K562 (cell line): ENCODE measurements around the gene NINJ2. TPM values are rescaled to one million over a fixed set of nuclear protein-coding genes. Genes with fewer than 3 reads are reported as not detected.
A peak's percentile ranks its signal among the peaks of the same experiment; 100 is the strongest.

Experiments used
- ATAC-seq: fragments of 200-7000 bp; cut with Tn5 transposase; 3 replicates; pipeline ENCODE4 v1.9.1; 2020; ENCODE audit warnings: moderate library complexity
- BruUV-seq: library from RNA; stranded (reverse); fragments of 400-500 nt; replicated peaks from 2 replicates; lab custom pipeline; 2021; lab: Mats Ljungman, UMichigan
- CTCF ChIA-PET: fragments of 300-600 bp; formaldehyde crosslinking; extraction: SDS; loops from one replicate; lab custom pipeline; 2021; ENCODE audit warnings: low intra/inter-chr PET ratio; lab: Yijun Ruan, JAX
- POLR2A ChIA-PET: fragments of 300-600, 350-650 bp; sonication (Branson Sonifier 250); formaldehyde crosslinking; extraction: SDS; loops from one replicate; lab custom pipeline; 2021; ENCODE audit warnings: antibody characterized with exemption, inconsistent platforms; lab: Yijun Ruan, JAX
- DNase-seq, 4 experiments: peaks; one replicate each; pipeline versions ENCODE4 v3.0.0 to v3.0.0-alpha.2; 2011 to 2018; ENCODE audit warnings: low spot score in 3 of 4, mixed read lengths in 3 of 4; ENCODE audit errors: extremely low read depth in 1 of 4
- FAIRE-seq: peaks from 2 replicates; lab custom pipeline; 2011; peaks lifted over from hg19 to GRCh38; lab: Jason Lieb, UNC
- H2AFZ ChIP-seq: 2 replicates; pipeline ENCODE4 v1.6.0; 2011; ENCODE audit warnings: low read depth, low read length, control low read depth, inconsistent platforms
- H3K27ac ChIP-seq: fragments of 200-600 bp; 3 replicates; pipeline ENCODE4 v1.8.0; 2011; ENCODE audit warnings: low read depth, mild to moderate bottlenecking, control low read depth, inconsistent platforms, low read length, moderate library complexity, mixed read lengths; ENCODE audit errors: extremely low read depth
- H3K27me3 ChIP-seq, 2 experiments: fragments of 300-600 bp in 1 of 2; 2 replicates in 1 of 2; 3 replicates in 1 of 2; pipeline versions ENCODE4 v1.6.0 to v1.8.0; 2011; ENCODE audit warnings: inconsistent platforms in 2 of 2, low read length in 2 of 2, mild to moderate bottlenecking in 1 of 2, mixed read lengths in 1 of 2, moderate library complexity in 1 of 2; ENCODE audit not compliant: control insufficient read depth in 2 of 2, insufficient read depth in 2 of 2
- H3K36me3 ChIP-seq: fragments of 300-600 bp; 3 replicates; pipeline ENCODE4 v1.8.0; 2011; ENCODE audit warnings: mild to moderate bottlenecking, low read length, inconsistent platforms; ENCODE audit not compliant: control insufficient read depth, insufficient read depth
- H3K4me1 ChIP-seq, 2 experiments: fragments of 200-600 bp in 1 of 2; replicated peaks in 1 of 2; 2 replicates in 1 of 2; 3 replicates in 1 of 2; pipeline versions ENCODE4 v1.5.1 to v1.8.0; 2011; ENCODE audit warnings: inconsistent platforms in 2 of 2, low read length in 2 of 2, mild to moderate bottlenecking in 1 of 2, mixed read lengths in 1 of 2, moderate library complexity in 1 of 2; ENCODE audit not compliant: control insufficient read depth in 2 of 2, insufficient read depth in 2 of 2
- H3K4me2 ChIP-seq: 2 replicates; pipeline ENCODE4 v1.6.1; 2011; ENCODE audit warnings: low read length, control low read depth, inconsistent platforms, mixed read lengths; ENCODE audit not compliant: insufficient read depth
- H3K4me3 ChIP-seq: fragments of 200-600 bp; sonication (generic), shearing (Covaris generic); 2 replicates; pipeline ENCODE4 v1.5.1; 2016; ENCODE audit warnings: control low read depth, inconsistent platforms
- H3K79me2 ChIP-seq: fragments of 200-600 bp; 3 replicates; pipeline ENCODE4 v1.8.0; 2011; ENCODE audit warnings: low read length, inconsistent platforms; ENCODE audit not compliant: control insufficient read depth, insufficient read depth
- H3K9ac ChIP-seq, 2 experiments: 2 replicates each; pipeline versions ENCODE4 v1.6.0 to v1.6.1; 2011; ENCODE audit warnings: low read depth in 2 of 2, low read length in 2 of 2, control low read depth in 1 of 2, inconsistent platforms in 1 of 2, mild to moderate bottlenecking in 1 of 2, mixed read lengths in 1 of 2; ENCODE audit not compliant: insufficient read depth in 1 of 2
- H3K9me1 ChIP-seq: one replicate; pipeline ENCODE4 v1.6.0; 2011; ENCODE audit warnings: inconsistent platforms, mild to moderate bottlenecking, low read length, moderate library complexity; ENCODE audit not compliant: control insufficient read depth, insufficient read depth
- H3K9me3 ChIP-seq: replicated peaks from 2 replicates; pipeline ENCODE4 v1.5.1; 2011; ENCODE audit warnings: low read depth, low read length, inconsistent platforms; ENCODE audit not compliant: control insufficient read depth, insufficient read depth
- H4K20me1 ChIP-seq: replicated peaks from 2 replicates; pipeline ENCODE4 v1.6.1; 2011; ENCODE audit warnings: low read length, inconsistent platforms, mixed read lengths; ENCODE audit not compliant: control insufficient read depth, insufficient read depth
- BCOR ChIP-seq: fragments of 450-650 bp; IDR thresholded peaks from 2 replicates; pipeline ENCODE4 v1.6.1; 2016
- EP300 ChIP-seq: IDR thresholded peaks from 2 replicates; pipeline ENCODE4 v1.6.1; 2012; ENCODE audit warnings: low read length, improper control_type of control experiment
- ESRRB ChIP-seq: fragments of 250-450 bp; sonication (Bioruptor Pico); IDR thresholded peaks from 2 replicates; pipeline ENCODE4 v1.5.0; 2020; ENCODE audit warnings: mild to moderate bottlenecking, moderate library complexity, borderline replicate concordance
- ID3 ChIP-seq, 2 experiments: fragments of 250-450 bp in 1 of 2; fragments of 450-650 bp in 1 of 2; sonication (Bioruptor Pico) in 1 of 2; IDR thresholded peaks; 2 replicates each; pipeline versions ENCODE4 v1.6.1 to v1.8.0; 2016 to 2021; ENCODE audit warnings: mild to moderate bottlenecking in 2 of 2, moderate library complexity in 2 of 2, missing compliant biosample characterization in 1 of 2, missing genetic modification characterization in 1 of 2
- ILF3 ChIP-seq: fragments of 450-650 bp; IDR thresholded peaks from 2 replicates; pipeline ENCODE4 v1.6.1; 2018; ENCODE audit warnings: antibody characterized with exemption, mild to moderate bottlenecking, moderate library complexity, borderline replicate concordance
- MXD1 ChIP-seq: fragments of 250-450 bp; sonication (Bioruptor Pico); IDR thresholded peaks from 2 replicates; pipeline ENCODE4 v1.8.0; 2021; ENCODE audit warnings: borderline replicate concordance, mild to moderate bottlenecking, moderate library complexity; ENCODE audit not compliant: poor library complexity, severe bottlenecking
- MYC ChIP-seq, 2 experiments: fragments of 250-450 bp in 1 of 2; sonication (Bioruptor Pico) in 1 of 2; IDR thresholded peaks; 2 replicates each; pipeline versions ENCODE4 v1.5.1 to v1.6.1; 2012 to 2021; ENCODE audit warnings: low read depth in 2 of 2, borderline replicate concordance in 1 of 2, improper control_type of control experiment in 1 of 2, low read length in 1 of 2, mild to moderate bottlenecking in 1 of 2, moderate library complexity in 1 of 2
- PPARD ChIP-seq: fragments of 250-450 bp; sonication (Bioruptor Pico); IDR thresholded peaks from 2 replicates; pipeline ENCODE4 v1.8.0; 2022; ENCODE audit warnings: inconsistent platforms, mild to moderate bottlenecking, moderate library complexity
- SP1 ChIP-seq: sonication (generic); formaldehyde crosslinking; IDR thresholded peaks from 2 replicates; pipeline ENCODE4 v1.8.1; 2022; ENCODE audit warnings: mild to moderate bottlenecking, missing genetic modification reagents
- THRB ChIP-seq: fragments of 450-650 bp; formaldehyde crosslinking; conservative IDR thresholded peaks from 2 replicates; pipeline ENCODE4 v1.4.0; 2022; ENCODE audit warnings: mild to moderate bottlenecking, missing genetic modification characterization
- ZBTB49 ChIP-seq: sonication (generic); formaldehyde crosslinking; IDR thresholded peaks from 2 replicates; pipeline ENCODE4 v1.8.0; 2022; ENCODE audit warnings: missing genetic modification reagents, mild to moderate bottlenecking, borderline replicate concordance
- ZFX ChIP-seq: sonication (generic); formaldehyde crosslinking; IDR thresholded peaks from 2 replicates; pipeline ENCODE4 v1.8.0; 2022; ENCODE audit warnings: mild to moderate bottlenecking, missing genetic modification reagents, moderate library complexity
- ZKSCAN1 ChIP-seq: fragments of 150-350 bp; IDR thresholded peaks from 2 replicates; pipeline ENCODE4 v1.6.1; 2016; ENCODE audit warnings: low read depth, low read length
- ZNF384 ChIP-seq: IDR thresholded peaks from 2 replicates; pipeline ENCODE4 v1.6.1; 2012; ENCODE audit warnings: low read depth, low read length, improper control_type of control experiment
- ZNF766 ChIP-seq: fragments of 200-800 bp; sonication (Bioruptor generic); conservative IDR thresholded peaks from 2 replicates; pipeline ENCODE4 v1.6.1; 2016; ENCODE audit warnings: missing genetic modification characterization, missing compliant biosample characterization
- WGBS: fragments of 100-300 bp; shearing (Covaris generic); methylation state at CpG from one replicate; pipeline ENCODE4 v1.1.6; 2016; ENCODE audit warnings: low coverage, mixed read lengths; ENCODE audit not compliant: insufficient coverage; ENCODE audit errors: missing lambda C conversion rate; 5-methylcytosine and 5-hydroxymethylcytosine counted together
- in situ Hi-C: fragments of 300-500 bp; cut with MboI; formaldehyde crosslinking; loops from 4 replicates; pipeline ENCODE4 v1.15.0; 2018; ENCODE audit warnings: inconsistent platforms, mixed read lengths
- intact Hi-C: fragments of 100-400 bp; cut with micrococcal nuclease; formaldehyde crosslinking; loops from 2 replicates; pipeline ENCODE4 v1.14.2; 2022
- polyA plus RNA-seq, 8 experiments: library from polyadenylated mRNA; depleted of rRNA in 4 of 8; stranded (reverse) in 5 of 8; unstranded in 3 of 8; fragments of >200 nt; fragmentation: Nextera tagmentation in 2 of 8; fragmentation: Illumina TruSeq in 1 of 8; extraction: Ambion mirVana in 2 of 8; extraction: Trizol in 1 of 8; gene quantifications; 2 replicates each; pipeline versions ENCODE4 v1.2.1 to v1.2.3, GENCODE V29; 2011 to 2014; ENCODE audit warnings: inconsistent platforms in 1 of 8, missing spikeins in 1 of 8
- total RNA-seq, 7 experiments: library from RNA; depleted of rRNA in 6 of 7; stranded (reverse); fragments of >200 nt in 6 of 7; fragmentation: Illumina TruSeq in 2 of 7; extraction: Trizol in 2 of 7; gene quantifications; 2 replicates each; pipeline versions ENCODE4 v1.2.1 to v1.2.3, GENCODE V29; 2011 to 2021; ENCODE audit warnings: low replicate concordance in 1 of 7

NINJ2 gene
- total and polyA plus RNA-seq, 9 of the 15 experiments (the other 6 are each of a cell fraction or from before 2014, with no cell fraction given): 2.6 to 16.0 (median 4.5) TPM

GRCh38 chr12:592024-592505 is 71.2 kb downstream of the NINJ2 start:
- peak overlapping the region; percentile 65 for H2AFZ ChIP-seq
- ChIA-PET CTCF (no interaction called here), POLR2A (interaction anchor here (0.6 to 1.4 kb wide), 7 partner anchors 12 to 163 kb away, joined by 3 to 16 read pairs (median 3); partner anchors contain the start of gene WNK1)
- peak overlapping the region; percentile 23; the same call in 1 of the 2 replicates for H3K4me3 ChIP-seq
- H3K36me3 ChIP-seq: no peaks in the 10 kb centered on the region
- no peaks in the 10 kb centered on the region for H3K27me3 ChIP-seq
- FAIRE-seq: no peak
- H3K27ac ChIP-seq: peak overlapping the region; percentile 96
- no TSS peak for BruUV-seq
- no peaks in the 10 kb centered on the region for H3K79me2 ChIP-seq
- H3K4me2 ChIP-seq: peak overlapping the region; percentile 84
- intact Hi-C loops (no loop called here), in situ Hi-C loops (no loop called here)
- H3K9ac ChIP-seq: peak overlapping the region; percentile 11 to 85; a peak in 3 of 4 replicates
- H4K20me1 ChIP-seq: no peaks in the 10 kb centered on the region
- DNase-seq: peak; percentile 56 to 79 (median 61)
- H3K4me1 ChIP-seq: peaks cover 40 to 41% of the 10 kb centered on the region in 2 experiments; a peak in 4 of 5 replicates
- peaks cover 6% of the 10 kb centered on the region for H3K9me3 ChIP-seq
- 4% methylated on average over 11 of the region's 11 CpGs for WGBS
- no peaks in the 10 kb centered on the region for H3K9me1 ChIP-seq
- ATAC-seq: peak; percentile 44
- TF ChIP-seq ZNF384 (no peak), ZKSCAN1 (no peak), ZNF766 (CRISPR knock-in tag) (peak; percentile 3; the same call in 1 of the 2 replicates), SP1 (no peak), ESRRB (no peak), ILF3 (no peak), ZBTB49 (no peak), MXD1 (CRISPR knock-in tag) (no peak), ZFX (peak; percentile 70; the same call in 1 of the 2 replicates), BCOR (no peak), PPARD (CRISPR knock-in tag) (no peak), THRB (CRISPR knock-in tag) (no peak), ID3 (CRISPR knock-in tag; IDR thresholded peaks at IDR 0.05) (no peak), ID3 (tag; IDR thresholded peaks at IDR 0.05) (no peak), MYC (IDR thresholded peaks at IDR 0.05; ENCODE audit: low read depth, low read length) (no peak), MYC (CRISPR knock-in tag; IDR thresholded peaks at IDR 0.05; ENCODE audit: borderline replicate concordance, low read depth) (no peak), EP300 (peak; percentile 48; the same call in 1 of the 2 replicates)
